Medulla oblongata (tissue), 1 donor: ENCODE data around the gene CLRN1.
A peak's percentile ranks its signal among the peaks of the same experiment; 100 is the strongest.
"Not testable (repeated sequence)": the region's sequence is repeated elsewhere in the genome, so short reads cannot be mapped to it uniquely, and the experiment has no call there.

Source experiments
- DNase-seq: peaks from one replicate; pipeline ENCODE4 v3.0.0-alpha.2; 2015; ENCODE audit errors: extremely low spot score

CLRN1 gene

GRCh38 chr3:150972366-150973071 is at the start of gene CLRN1:
TSS of gene CLRN1 (minus strand) at chr3:150972727. CDS start at chr3:150972708, 19 bp downstream.
- DNase-seq, result no peak

DNA sequence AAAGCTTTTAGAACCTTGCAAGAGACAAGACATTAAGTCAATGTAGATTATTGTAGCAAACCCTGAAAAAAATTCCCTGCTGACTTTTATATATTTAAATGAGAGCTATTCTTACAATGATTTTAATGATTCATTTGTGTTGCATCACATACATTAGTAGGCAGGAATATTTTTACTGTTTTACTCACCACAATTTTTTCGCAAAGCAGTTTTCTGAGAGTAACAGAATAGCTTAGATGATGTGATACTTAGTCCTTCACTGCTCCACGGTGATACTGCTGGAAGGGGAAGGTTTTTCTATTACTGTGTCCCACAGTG is 43.9 kb upstream of the CLRN1 start:
- DNase-seq, result no peak

GRCh38 chr3:151015767-151016477 is 43.4 kb upstream of the CLRN1 start:
- no peak for DNase-seq

DNA sequence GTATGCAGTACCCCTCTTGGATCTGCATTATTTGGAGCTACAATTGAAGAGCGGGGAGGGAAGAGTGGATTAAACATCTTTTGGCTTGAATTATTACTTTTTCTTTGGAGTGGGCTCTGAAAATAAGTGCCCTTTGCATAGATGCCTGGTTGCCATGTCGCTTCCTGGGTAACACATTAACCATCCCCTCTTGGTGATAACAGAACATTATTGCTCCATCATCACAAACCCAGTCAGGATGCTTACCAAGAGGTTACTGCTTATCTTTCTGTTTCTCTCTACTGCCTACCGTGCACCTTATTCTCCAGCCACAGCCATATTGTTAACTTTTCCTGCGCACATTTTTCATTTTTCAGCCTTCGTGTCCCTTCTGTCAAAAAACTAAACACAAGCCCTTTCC is 42.7 kb upstream of the CLRN1 start:
- no peak for DNase-seq

DNA sequence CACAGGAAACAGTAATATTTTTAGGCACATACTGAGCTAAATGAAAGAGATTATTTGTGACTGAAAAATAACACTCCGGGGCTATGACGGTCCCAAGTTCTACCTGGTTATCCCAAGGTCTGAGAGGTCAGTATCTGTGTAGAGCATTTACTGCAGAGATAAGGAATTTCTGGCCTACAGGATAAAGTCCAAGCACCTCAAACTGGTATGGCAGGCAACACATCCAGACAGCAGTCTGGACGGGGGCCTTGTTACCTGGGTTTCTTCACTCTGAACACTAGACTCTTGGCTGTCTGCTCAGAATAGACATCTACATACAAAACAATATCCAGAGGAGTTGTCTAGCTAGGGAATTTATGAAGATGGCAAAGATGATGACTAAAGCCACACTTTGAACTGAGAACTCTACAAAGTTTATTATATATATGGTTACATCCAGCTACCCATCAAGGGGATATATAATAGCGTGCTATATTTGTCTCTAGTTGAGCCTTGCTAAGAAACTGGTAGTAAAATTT is 42.0 kb upstream of the CLRN1 start:
- no peak for DNase-seq

- DNase-seq, result no peak
Observed at GRCh38 chr3:151012753-151013152, 40.2 kb upstream of the CLRN1 start.

DNA sequence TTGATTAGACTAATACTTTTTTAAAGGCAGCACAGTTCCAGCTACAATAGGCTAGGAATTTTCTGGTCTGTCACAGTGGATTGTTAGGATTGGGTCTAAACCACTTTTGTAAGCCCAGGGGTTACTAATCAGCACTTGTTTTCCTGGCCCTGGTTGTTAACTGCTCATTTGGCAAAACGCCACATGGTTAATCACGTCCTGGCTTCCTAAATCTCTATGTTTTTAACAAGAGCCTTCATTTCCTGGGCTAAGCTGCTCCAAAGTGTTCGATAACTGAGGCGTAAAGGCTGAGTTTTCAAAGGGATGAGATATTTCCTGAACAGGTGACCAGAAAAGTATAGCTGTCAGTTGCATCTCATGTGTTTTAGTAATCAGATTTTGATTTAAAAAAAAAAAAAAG is 38.9 kb upstream of the CLRN1 start:
- DNase-seq, result no peak

DNA sequence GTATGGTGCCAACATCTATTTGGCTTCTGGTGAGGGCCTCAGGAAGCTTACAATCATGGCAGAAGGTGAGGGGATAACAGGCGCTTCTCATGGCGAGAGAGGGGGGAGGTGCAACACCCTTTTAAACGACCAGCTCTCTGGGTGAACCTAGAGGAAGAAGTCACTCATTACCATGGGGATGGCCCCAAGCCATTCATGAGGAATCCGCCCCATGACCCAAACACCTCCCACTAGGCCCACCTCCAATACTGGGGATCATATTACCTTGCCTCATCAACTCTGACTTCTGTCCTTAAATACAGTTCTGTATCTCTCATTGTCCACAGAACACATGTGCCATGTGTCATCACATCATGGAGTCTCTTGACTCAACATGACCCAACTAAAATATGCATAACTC is 37.5 kb upstream of the CLRN1 start:
- DNase-seq, result no peak

DNA sequence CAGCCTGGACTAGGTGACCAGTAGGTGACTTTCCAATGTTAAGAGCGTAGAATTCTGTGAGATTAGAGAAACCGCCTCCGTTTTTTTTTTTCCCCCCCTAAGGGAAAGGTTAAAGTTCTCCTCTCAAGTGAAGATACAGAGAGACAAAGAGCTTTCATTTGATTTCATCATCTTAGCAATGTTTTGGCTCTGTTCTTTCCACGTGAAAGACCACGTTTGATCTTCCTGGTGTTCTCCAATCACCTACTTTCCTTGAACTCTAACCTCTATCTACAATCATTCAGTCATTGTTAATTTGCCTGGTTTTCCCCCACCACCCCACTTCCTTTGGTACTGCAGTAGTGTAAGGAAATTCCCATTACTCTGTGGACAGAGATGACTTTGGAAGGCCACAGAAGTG is 36.9 kb upstream of the CLRN1 start:
- no peak for DNase-seq

DNA sequence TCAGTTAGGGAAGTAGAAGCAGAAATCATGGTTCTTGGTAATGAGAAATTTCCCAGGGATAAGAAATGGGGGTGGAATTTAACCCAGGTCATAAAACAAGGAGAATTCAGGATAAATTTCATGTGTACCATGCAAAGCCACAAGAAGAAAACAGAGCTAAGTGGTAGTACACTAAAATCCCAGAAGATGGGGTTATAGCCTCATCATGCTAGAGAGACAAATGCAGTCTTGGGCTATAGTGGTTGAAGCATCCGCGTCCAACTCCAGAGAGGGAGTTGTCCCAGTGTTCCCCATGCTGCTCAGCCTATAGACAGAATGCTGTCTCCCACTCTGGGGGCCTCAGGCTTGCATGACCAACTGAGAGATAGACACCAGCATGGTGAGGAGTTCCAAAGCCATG is 36.2 kb upstream of the CLRN1 start:
- peak; percentile 31 for DNase-seq

- no peak for DNase-seq
Observed at GRCh38 chr3:151003768-151004134, 31.2 kb upstream of the CLRN1 start.

GRCh38 chr3:151003029-151003767 is 30.7 kb upstream of the CLRN1 start:
- no peak for DNase-seq

GRCh38 chr3:151002003-151002981 is 29.8 kb upstream of the CLRN1 start:
- DNase-seq, result no peak

GRCh38 chr3:150998996-150999395 is 26.5 kb upstream of the CLRN1 start:
- DNase-seq, result no peak

DNA sequence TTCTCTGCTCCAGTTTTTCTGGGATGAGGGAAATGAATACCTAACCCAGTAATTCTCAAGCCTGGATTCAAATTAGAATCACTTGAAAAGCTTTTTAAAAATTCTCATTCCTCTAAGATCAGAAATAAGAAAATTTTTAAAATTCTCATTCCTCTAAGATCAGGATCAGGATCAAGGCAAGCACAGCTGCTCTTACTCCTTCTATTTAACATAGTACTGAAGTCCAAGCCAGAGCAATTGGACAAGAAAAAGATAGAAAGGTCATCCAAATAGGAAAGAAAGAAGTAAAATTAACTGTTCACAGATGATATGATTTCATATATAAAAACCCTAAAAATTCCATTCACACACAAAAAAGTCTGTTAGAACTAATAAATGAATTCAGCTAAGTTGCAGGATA is 24.2 kb upstream of the CLRN1 start:
- DNase-seq, result no peak

- no peak for DNase-seq
Observed at GRCh38 chr3:150995510-150995909, 23.0 kb upstream of the CLRN1 start.

DNA sequence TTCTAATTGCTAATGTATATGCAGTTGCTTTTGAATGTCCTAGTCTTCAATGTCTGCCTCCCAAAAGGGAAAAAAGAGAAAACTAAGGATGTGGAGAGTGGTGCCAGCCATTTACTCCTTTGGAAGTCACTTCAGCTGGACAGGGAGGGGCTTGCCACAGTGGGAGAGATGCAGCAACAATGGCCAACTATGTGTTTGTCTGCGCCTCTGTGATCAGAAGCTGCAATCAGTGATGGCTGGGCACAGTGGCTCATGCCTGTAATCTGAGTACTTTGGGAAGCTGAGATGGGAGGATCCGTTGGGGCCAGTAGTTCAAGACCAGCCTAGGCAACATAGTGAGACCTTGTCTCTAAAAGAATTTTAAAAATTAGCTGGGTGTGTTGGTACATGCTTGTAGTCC is 16.7 kb upstream of the CLRN1 start:
- DNase-seq, result no peak

DNA sequence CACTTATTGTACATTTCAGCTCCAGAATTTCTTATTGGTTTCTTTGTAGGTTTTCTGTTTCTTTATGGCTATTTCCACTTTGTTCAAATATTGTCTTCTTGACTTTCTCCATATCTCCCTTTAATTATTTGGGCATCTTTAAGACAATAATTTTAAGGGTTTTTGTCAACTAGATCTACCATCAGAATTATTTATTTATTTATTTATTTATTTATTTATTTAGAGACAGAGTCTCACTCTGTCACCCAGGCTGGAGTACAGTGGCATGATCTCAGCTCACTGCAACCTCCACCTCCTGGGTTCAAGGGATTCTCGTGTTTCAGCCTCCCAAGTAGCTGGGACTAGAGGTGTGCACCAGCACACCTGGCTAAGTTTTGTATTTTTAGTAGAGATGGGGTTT is 15.9 kb upstream of the CLRN1 start:
- not testable (repeated sequence) for DNase-seq

- no peak for DNase-seq
Observed at GRCh38 chr3:150985711-150986110, 13.2 kb upstream of the CLRN1 start.

DNA sequence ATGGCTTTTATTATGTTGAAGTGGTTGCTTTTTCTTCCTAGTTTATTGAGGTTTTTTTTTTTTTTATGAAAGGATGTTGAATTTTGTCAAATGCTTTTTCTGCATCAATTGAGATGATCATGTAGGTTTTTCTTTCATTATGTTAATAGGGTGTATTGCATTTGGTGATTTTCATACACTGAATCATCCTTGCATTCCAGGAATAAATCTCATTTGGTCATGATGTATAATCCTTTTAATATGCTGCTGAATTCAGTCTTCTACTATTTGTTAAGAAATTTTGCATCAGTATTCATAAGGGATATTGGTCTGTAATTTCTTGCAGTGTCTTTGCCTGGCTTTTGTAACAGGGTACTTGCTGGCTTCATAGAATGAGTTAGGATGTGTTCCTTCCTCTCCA is 11.5 kb upstream of the CLRN1 start:
- no peak for DNase-seq

DNA sequence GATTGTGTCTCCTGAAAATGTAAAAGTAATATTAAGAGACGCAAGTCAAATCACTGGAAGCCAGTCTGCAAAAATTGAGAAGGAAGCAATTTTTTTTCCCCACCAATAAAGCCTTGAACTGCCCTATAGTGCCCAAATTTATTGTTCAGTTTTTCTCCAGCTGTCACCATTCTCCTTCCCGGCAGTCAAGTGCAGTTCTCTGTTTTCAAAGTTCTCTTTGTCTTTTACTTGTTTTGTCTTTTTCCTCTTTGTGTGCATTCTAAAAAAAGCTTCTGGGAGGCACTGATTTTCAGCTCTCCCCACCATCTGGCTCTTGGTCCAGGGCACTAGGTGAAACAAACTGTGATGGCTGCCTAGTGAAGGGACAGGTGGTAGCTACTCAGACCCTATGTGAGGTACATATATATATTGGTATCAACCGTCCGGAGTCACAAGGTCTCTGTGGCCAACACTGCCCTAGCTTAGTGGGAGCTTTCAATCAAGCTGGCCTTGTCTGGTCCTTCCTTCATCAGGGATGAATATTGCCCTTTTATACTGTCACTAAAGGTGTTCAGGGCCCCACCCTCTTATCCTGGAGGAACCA is 6.1 kb upstream of the CLRN1 start:
- peak; percentile 7 for DNase-seq
